Measurements from ENCODE around the gene YJEFN3.

Gene YJEFN3

GRCh38 chr19:19527674-19528625 is 761 bp upstream of the YJEFN3 start:
- Histone ChIP-seq H3K4me3 (ENCODE audit: low read length) (no peak overlapping the region), H2AFZ (ENCODE audit: low read depth, low read length) (no peak overlapping the region), H3K36me3 (replicated peaks; ENCODE audit: low read depth, low read length) (peaks cover 15% of the 10 kb centered on the region), H3K4me2 (ENCODE audit: low read length) (no peak overlapping the region), H3K4me1 (ENCODE audit: low read length) (peaks cover 3% of the 10 kb centered on the region; the same call in 1 of the 2 replicates), H3K9ac (ENCODE audit: low read length) (no peak overlapping the region), H3K9me3 (ENCODE audit: insufficient read depth, low read length) (no peaks in the 10 kb centered on the region), H3K27ac (ENCODE audit: low read length) (no peak overlapping the region), H3K27me3 (ENCODE audit: low read depth, low read length) (no peaks in the 10 kb centered on the region), H3K79me2 (ENCODE audit: low read length) (peaks cover 28% of the 10 kb centered on the region), H4K20me1 (ENCODE audit: insufficient read depth, low read length) (peaks cover 3% of the 10 kb centered on the region; the same call in 1 of the 2 replicates)
- TF ChIP-seq CTCF (IDR thresholded peaks at IDR 0.05; ENCODE audit: low read depth, low read length) (no peak), EZH2phosphoT487 (IDR thresholded peaks at IDR 0.05; ENCODE audit: low read depth) (no peak)

- H3K27me3 ChIP-seq (ENCODE audit: low read depth, low read length) = no peaks in the 10 kb centered on the region
- H2AFZ ChIP-seq (ENCODE audit: low read depth, low read length) = no peak overlapping the region
- no peak overlapping the region for H3K27ac ChIP-seq (ENCODE audit: low read length)
- H3K79me2 ChIP-seq (ENCODE audit: low read length) = peaks cover 12% of the 10 kb centered on the region; the same call in 1 of the 2 replicates
- H4K20me1 ChIP-seq (ENCODE audit: insufficient read depth, low read length) = 0 out of 2 replicates have a peak, but pooled peaks cover 3% of the 10 kb centered on the region
- no peak overlapping the region for H3K4me3 ChIP-seq (ENCODE audit: low read length)
- no peak overlapping the region for H3K9ac ChIP-seq (ENCODE audit: low read length)
- H3K4me2 ChIP-seq (ENCODE audit: low read length) = no peak overlapping the region
- no peaks in the 10 kb centered on the region for H3K9me3 ChIP-seq (ENCODE audit: insufficient read depth, low read length)
- H3K4me1 ChIP-seq (ENCODE audit: low read length) = peaks cover 3% of the 10 kb centered on the region; the same call in 1 of the 2 replicates
- TF ChIP-seq EZH2phosphoT487 (IDR thresholded peaks at IDR 0.05; ENCODE audit: low read depth) = no peak
- no peak for TF ChIP-seq CTCF (IDR thresholded peaks at IDR 0.05; ENCODE audit: low read depth, low read length)
- H3K36me3 ChIP-seq (replicated peaks; ENCODE audit: low read depth, low read length) = peaks cover 7% of the 10 kb centered on the region
These were observed 1.2 kb downstream of the YJEFN3 start for GRCh38 chr19:19529783-19530422.

GRCh38 chr19:19530423-19530804 is 1.7 kb downstream of the YJEFN3 start:
- peaks cover 7% of the 10 kb centered on the region for H3K36me3 ChIP-seq (replicated peaks; ENCODE audit: low read depth, low read length)

More at GRCh38 chr19:19530423-19530804, 1.7 kb downstream of the YJEFN3 start:
- Histone ChIP-seq H3K4me1 (ENCODE audit: low read length) (peaks cover 3% of the 10 kb centered on the region; the same call in 1 of the 2 replicates), H3K9ac (ENCODE audit: low read length) (no peak overlapping the region), H4K20me1 (ENCODE audit: insufficient read depth, low read length) (no peaks in the 10 kb centered on the region), H3K27me3 (ENCODE audit: low read depth, low read length) (no peaks in the 10 kb centered on the region), H3K27ac (ENCODE audit: low read length) (no peak overlapping the region), H3K4me3 (ENCODE audit: low read length) (no peak overlapping the region), H3K79me2 (ENCODE audit: low read length) (peaks cover 7% of the 10 kb centered on the region; the same call in 1 of the 2 replicates), H2AFZ (ENCODE audit: low read depth, low read length) (no peak overlapping the region), H3K4me2 (ENCODE audit: low read length) (no peak overlapping the region), H3K9me3 (ENCODE audit: insufficient read depth, low read length) (no peaks in the 10 kb centered on the region)
- TF ChIP-seq CTCF (IDR thresholded peaks at IDR 0.05; ENCODE audit: low read depth, low read length) (no peak), EZH2phosphoT487 (IDR thresholded peaks at IDR 0.05; ENCODE audit: low read depth) (no peak)
